Activated T-cell treated with anti-CD3 and anti-CD28 coated beads, Interleukin-2, amount 50 U/mL, for 72 hours (primary cell): Measurements from ENCODE around the gene CDK16. TPM values are rescaled to one million over a fixed set of nuclear protein-coding genes. Genes with fewer than 3 reads are reported as not detected.
A peak's percentile ranks its signal among the peaks of the same experiment; 100 is the strongest.

Experiments used
- ATAC-seq, 2 donors: fragments of 150-1000 bp; cut with Tn5 transposase; replicated peaks in 1 of 2; 2 replicates each; pipeline ENCODE4 v1.10.0; 2021; ENCODE audit warnings: moderate library complexity in 2 of 2, mild to moderate bottlenecking in 1 of 2
- DNase-seq, 2 donors: peaks; one replicate each; pipeline ENCODE4 v3.0.0; 2021 to 2022; ENCODE audit warnings: mixed read lengths in 1 of 2
- H3K27ac Mint-ChIP-seq: one replicate; pipeline ENCODE4 v1.8.0; 2022; ENCODE audit warnings: mild to moderate bottlenecking, moderate library complexity, mixed read lengths
- H3K27me3 Mint-ChIP-seq: one replicate; pipeline ENCODE4 v1.8.0; 2022; ENCODE audit warnings: low read depth, mixed read lengths
- H3K36me3 Mint-ChIP-seq, 2 donors: one replicate each; pipeline ENCODE4 v1.8.0; 2022; ENCODE audit warnings: mixed read lengths in 2 of 2, mild to moderate bottlenecking in 1 of 2; ENCODE audit not compliant: insufficient read depth in 2 of 2
- H3K4me1 Mint-ChIP-seq: one replicate; pipeline ENCODE4 v1.8.0; 2022; ENCODE audit warnings: low read depth, mixed read lengths
- H3K4me3 Mint-ChIP-seq, 2 donors: one replicate each; pipeline ENCODE4 v1.8.0; 2022; ENCODE audit warnings: mild to moderate bottlenecking in 2 of 2, mixed read lengths in 2 of 2, moderate library complexity in 2 of 2
- H3K9me3 Mint-ChIP-seq, 2 donors: one replicate each; pipeline ENCODE4 v1.8.0; 2022; ENCODE audit warnings: mixed read lengths in 2 of 2
- total RNA-seq, 2 donors: library from RNA; stranded (reverse); gene quantifications; one replicate each; pipeline ENCODE4 v1.2.3, GENCODE V29; 2022

The CDK16 gene
- total RNA-seq = 10 to 100 TPM; 82.2 to 88.6 TPM

GRCh38 chrX:47218280-47218919 lies at the start of gene CDK16:
Gene CDK16, plus strand, starts transcription at chrX:47218681. Its CDS starts 4,877 bp downstream, at chrX:47223558.
- ATAC-seq = peak; percentile 49 to 54
- peaks cover 19 to 39% of the 10 kb centered on the region in 2 donors for H3K36me3 Mint-ChIP-seq
- H3K9me3 Mint-ChIP-seq = no peaks in the 10 kb centered on the region
- H3K4me1 Mint-ChIP-seq = peaks cover 62% of the 10 kb centered on the region
- peak within 1 kb of the TSS; percentile 99 for H3K27ac Mint-ChIP-seq
- peak within 1 kb of the TSS; percentile 96 to 97 for H3K4me3 Mint-ChIP-seq
- peak; percentile 78 to 84 for DNase-seq
- no peaks in the 10 kb centered on the region for H3K27me3 Mint-ChIP-seq

GRCh38 chrX:47169273-47169672 lies 49.2 kb upstream of the CDK16 start:
- H3K9me3 Mint-ChIP-seq = no peaks in the 10 kb centered on the region
- ATAC-seq (no peak), DNase-seq (no peak)
- no peak overlapping the region for H3K27ac Mint-ChIP-seq
- peaks cover 7% of the 10 kb centered on the region in 2 donors for H3K36me3 Mint-ChIP-seq
- H3K27me3 Mint-ChIP-seq = peaks cover 15% of the 10 kb centered on the region
- no peaks in the 10 kb centered on the region for H3K4me1 Mint-ChIP-seq
- no peak overlapping the region for H3K4me3 Mint-ChIP-seq

- Mint-ChIP-seq H3K4me1 (no peaks in the 10 kb centered on the region), H3K9me3 (no peaks in the 10 kb centered on the region), H3K27ac (no peak overlapping the region), H3K4me3 (no peak overlapping the region), H3K36me3 (peaks cover 6 to 7% of the 10 kb centered on the region in 2 donors), H3K27me3 (peaks cover 15% of the 10 kb centered on the region)
- ATAC-seq (no peak), DNase-seq (no peak)
These were observed 48.6 kb upstream of the CDK16 start for GRCh38 chrX:47169726-47170515.

- Mint-ChIP-seq H3K27me3 (peaks cover 15% of the 10 kb centered on the region), H3K36me3 (peaks cover 6 to 7% of the 10 kb centered on the region in 2 donors), H3K9me3 (no peaks in the 10 kb centered on the region), H3K27ac (peak overlapping the region; percentile 68), H3K4me1 (no peaks in the 10 kb centered on the region), H3K4me3 (no peak overlapping the region)
- DNase-seq = no peak
- ATAC-seq = no peak
These were observed 47.4 kb upstream of the CDK16 start for GRCh38 chrX:47170861-47171692.

- Mint-ChIP-seq H3K27ac (no peak overlapping the region), H3K4me3 (no peak overlapping the region), H3K36me3 (peaks cover 7 to 9% of the 10 kb centered on the region in 2 donors), H3K4me1 (no peaks in the 10 kb centered on the region), H3K9me3 (no peaks in the 10 kb centered on the region), H3K27me3 (peaks cover 15% of the 10 kb centered on the region)
- ATAC-seq (no peak), DNase-seq (no peak)
These were observed 46.5 kb upstream of the CDK16 start for GRCh38 chrX:47171996-47172395.

GRCh38 chrX:47172549-47172948 lies 45.9 kb upstream of the CDK16 start:
- Mint-ChIP-seq H3K36me3 (peaks cover 7 to 9% of the 10 kb centered on the region in 2 donors), H3K4me1 (no peaks in the 10 kb centered on the region), H3K27ac (no peak overlapping the region), H3K9me3 (no peaks in the 10 kb centered on the region), H3K27me3 (peaks cover 15% of the 10 kb centered on the region), H3K4me3 (no peak overlapping the region)
- DNase-seq = no peak
- ATAC-seq = no peak

GRCh38 chrX:47172971-47173792 lies 45.3 kb upstream of the CDK16 start:
- no peak overlapping the region for H3K4me3 Mint-ChIP-seq

GRCh38 chrX:47174376-47174775 lies 44.1 kb upstream of the CDK16 start:
- no peak for ATAC-seq
- DNase-seq = no peak
- Mint-ChIP-seq H3K4me1 (no peaks in the 10 kb centered on the region), H3K9me3 (no peaks in the 10 kb centered on the region), H3K36me3 (peaks cover 3 to 10% of the 10 kb centered on the region in 2 donors), H3K4me3 (no peak overlapping the region), H3K27ac (no peak overlapping the region), H3K27me3 (peaks cover 12% of the 10 kb centered on the region)

More at GRCh38 chrX:47172971-47173792, 45.3 kb upstream of the CDK16 start:
- Mint-ChIP-seq H3K9me3 (no peaks in the 10 kb centered on the region), H3K36me3 (peaks cover 7 to 12% of the 10 kb centered on the region in 2 donors), H3K27ac (no peak overlapping the region), H3K27me3 (peaks cover 14% of the 10 kb centered on the region), H3K4me1 (no peaks in the 10 kb centered on the region)
- DNase-seq = no peak
- no peak for ATAC-seq

GRCh38 chrX:47174846-47175587 lies 43.5 kb upstream of the CDK16 start:
- ATAC-seq = no peak
- H3K4me3 Mint-ChIP-seq = no peak overlapping the region
- H3K36me3 Mint-ChIP-seq = peaks cover 3 to 10% of the 10 kb centered on the region in 2 donors
- no peak for DNase-seq
- no peaks in the 10 kb centered on the region for H3K4me1 Mint-ChIP-seq
- no peaks in the 10 kb centered on the region for H3K9me3 Mint-ChIP-seq
- no peak overlapping the region for H3K27ac Mint-ChIP-seq
- H3K27me3 Mint-ChIP-seq = peaks cover 12% of the 10 kb centered on the region

- DNase-seq (no peak), ATAC-seq (no peak)
- Mint-ChIP-seq H3K36me3 (peaks cover 3 to 10% of the 10 kb centered on the region in 2 donors), H3K9me3 (no peaks in the 10 kb centered on the region), H3K4me3 (no peak overlapping the region), H3K27ac (no peak overlapping the region), H3K27me3 (peaks cover 12% of the 10 kb centered on the region), H3K4me1 (no peaks in the 10 kb centered on the region)
These were observed 42.9 kb upstream of the CDK16 start for GRCh38 chrX:47175588-47175980.

- DNase-seq = no peak
- Mint-ChIP-seq H3K4me3 (no peak overlapping the region), H3K9me3 (no peaks in the 10 kb centered on the region), H3K27me3 (peaks cover 12% of the 10 kb centered on the region), H3K4me1 (no peaks in the 10 kb centered on the region), H3K27ac (no peak overlapping the region), H3K36me3 (peaks cover 3 to 10% of the 10 kb centered on the region in 2 donors)
- ATAC-seq = no peak
These were observed 42.3 kb upstream of the CDK16 start for GRCh38 chrX:47176101-47176740.
